HCT116 (cell line): ENCODE measurements around the gene HBG2. TPM values are rescaled to one million over a fixed set of nuclear protein-coding genes. Genes with fewer than 3 reads are reported as not detected.

ENCODE experiments used
- ATAC-seq: fragments of 200-7000 bp; cut with Tn5 transposase; 2 replicates; pipeline ENCODE4 v1.9.1; 2020; ENCODE audit warnings: mild to moderate bottlenecking, moderate library complexity
- BruUV-seq: library from RNA; stranded (reverse); fragments of 400-500 nt; replicated peaks from 2 replicates; lab custom pipeline; 2021; lab: Mats Ljungman, UMichigan
- CTCF ChIA-PET: fragments of 300-600 bp; sonication (Branson Sonifier 250); formaldehyde crosslinking; loops from one replicate; lab custom pipeline; 2021; ENCODE audit warnings: antibody characterized with exemption; lab: Charles Lee
- POLR2A ChIA-PET: fragments of 300-600, 350-600 bp; sonication (Branson Sonifier 250); formaldehyde crosslinking; loops from one replicate; lab custom pipeline; 2021; ENCODE audit warnings: antibody characterized with exemption; lab: Charles Lee
- RAD21 ChIA-PET, 2 experiments: fragments of 300-600 bp; sonication (Branson Sonifier 250); formaldehyde crosslinking; loops; one replicate each; lab custom pipeline; 2023; ENCODE audit warnings: low total read pairs in 2 of 2; ENCODE audit not compliant: uncharacterized antibody in 2 of 2, unreplicated experiment in 2 of 2, low non-redundant PET in 1 of 2; lab: Charles Lee
- DNase-seq: peaks from one replicate; pipeline ENCODE4 v3.0.0-alpha.2; 2010; ENCODE audit warnings: low read depth, low spot score
- H2AFZ ChIP-seq: fragments of 200-600 bp; shearing (Covaris generic), sonication (generic); 2 replicates; pipeline ENCODE4 v1.6.1; 2017; ENCODE audit warnings: low read depth, mixed run types, mixed read lengths, antibody characterized with exemption, low read length; ENCODE audit not compliant: poor library complexity, severe bottlenecking
- H3K27ac ChIP-seq: 2 replicates; pipeline ENCODE4 v1.5.1; 2012; ENCODE audit warnings: low read depth, low read length
- H3K27me3 ChIP-seq: fragments of 200-600 bp; sonication (generic); 2 replicates; pipeline ENCODE4 v1.6.1; 2016; ENCODE audit warnings: mixed run types, low read length, mixed read lengths; ENCODE audit not compliant: insufficient read depth
- H3K36me3 ChIP-seq, 2 experiments: fragments of 200-500 bp in 1 of 2; fragments of 200-600 bp in 1 of 2; sonication (Bioruptor generic) in 1 of 2; sonication (generic) in 1 of 2; 2 replicates each; pipeline versions ENCODE4 v1.5.1 to v1.6.1; 2014 to 2016; ENCODE audit warnings: low read length in 2 of 2, inconsistent platforms in 1 of 2, mixed read lengths in 1 of 2, mixed run types in 1 of 2; ENCODE audit not compliant: insufficient read depth in 2 of 2, control insufficient read depth in 1 of 2
- H3K4me1 ChIP-seq, 2 experiments: fragments of 200-600 bp in 1 of 2; sonication (generic) in 1 of 2; 2 replicates each; pipeline versions ENCODE4 v1.5.1 to v1.6.1; 2012 to 2017; ENCODE audit warnings: low read length in 2 of 2, inconsistent platforms in 1 of 2, mild to moderate bottlenecking in 1 of 2, mixed read lengths in 1 of 2, mixed run types in 1 of 2, moderate library complexity in 1 of 2; ENCODE audit not compliant: insufficient read depth in 2 of 2, control insufficient read depth in 1 of 2
- H3K4me2 ChIP-seq: fragments of 200-600 bp; sonication (generic); 2 replicates; pipeline ENCODE4 v1.6.1; 2017; ENCODE audit warnings: mixed run types, low read length, mixed read lengths
- H3K4me3 ChIP-seq, 2 experiments: fragments of 200-600 bp in 1 of 2; sonication (generic) in 1 of 2; replicated peaks in 1 of 2; 2 replicates each; pipeline ENCODE4 v1.5.1; 2011 to 2016; ENCODE audit warnings: low read length in 2 of 2, control low read depth in 1 of 2, low read depth in 1 of 2, mild to moderate bottlenecking in 1 of 2, mixed read lengths in 1 of 2, mixed run types in 1 of 2
- H3K79me2 ChIP-seq: fragments of 200-600 bp; sonication (generic); 2 replicates; pipeline ENCODE4 v1.6.1; 2017; ENCODE audit warnings: mild to moderate bottlenecking, mixed run types, low read length, moderate library complexity, mixed read lengths; ENCODE audit not compliant: insufficient read depth
- H3K9ac ChIP-seq: fragments of 200-600 bp; sonication (generic); 2 replicates; pipeline ENCODE4 v1.6.1; 2016; ENCODE audit warnings: low read length, mixed read lengths
- H3K9me2 ChIP-seq: fragments of 200-600 bp; sonication (generic), shearing (Covaris generic); 2 replicates; pipeline ENCODE4 v1.6.1; 2017; ENCODE audit warnings: mixed run types, mild to moderate bottlenecking, moderate library complexity; ENCODE audit not compliant: insufficient read depth
- H3K9me3 ChIP-seq, 2 experiments: fragments of 200-500 bp in 1 of 2; fragments of 200-600 bp in 1 of 2; sonication (Bioruptor generic) in 1 of 2; sonication (generic) in 1 of 2; 2 replicates each; pipeline ENCODE4 v1.6.1; 2014 to 2017; ENCODE audit warnings: low read length in 2 of 2, mixed read lengths in 2 of 2, inconsistent platforms in 1 of 2, low read depth in 1 of 2, mild to moderate bottlenecking in 1 of 2, mixed run types in 1 of 2, moderate library complexity in 1 of 2; ENCODE audit not compliant: control insufficient read depth in 1 of 2, insufficient read depth in 1 of 2
- H4K20me1 ChIP-seq: fragments of 200-600 bp; sonication (generic), shearing (Covaris generic); 2 replicates; pipeline ENCODE4 v1.6.1; 2017; ENCODE audit warnings: mixed run types, mild to moderate bottlenecking, moderate library complexity; ENCODE audit not compliant: insufficient read depth
- CEBPB ChIP-seq: IDR thresholded peaks from 2 replicates; pipeline ENCODE4 v1.6.1; 2012; ENCODE audit warnings: low read depth
- CTCF ChIP-seq, 3 experiments: fragments of 200-600 bp in 1 of 3; sonication (generic) in 1 of 3; IDR thresholded peaks in 2 of 3; conservative IDR thresholded peaks in 1 of 3; 2 replicates each; pipeline ENCODE4 v1.5.1; 2012 to 2017; ENCODE audit warnings: low read depth in 2 of 3, low read length in 2 of 3, antibody characterized with exemption in 1 of 3, borderline replicate concordance in 1 of 3, control low read depth in 1 of 3, mild to moderate bottlenecking in 1 of 3, mixed read lengths in 1 of 3, mixed run types in 1 of 3, moderate library complexity in 1 of 3; ENCODE audit not compliant: insufficient read depth in 1 of 3
- EGR1 ChIP-seq: IDR thresholded peaks from 2 replicates; pipeline ENCODE4 v1.6.1; 2012; ENCODE audit warnings: low read depth
- ELF1 ChIP-seq: IDR thresholded peaks from 2 replicates; pipeline ENCODE4 v1.6.1; 2012; ENCODE audit warnings: low read depth, borderline replicate concordance
- FOSL1 ChIP-seq: IDR thresholded peaks from 2 replicates; pipeline ENCODE4 v1.6.1; 2012; ENCODE audit warnings: low read depth
- POLR2AphosphoS5 ChIP-seq: IDR thresholded peaks from 2 replicates; pipeline ENCODE4 v1.6.1; 2011; ENCODE audit warnings: mild to moderate bottlenecking, low read depth, low read length, moderate library complexity
- REST ChIP-seq: IDR thresholded peaks from 2 replicates; pipeline ENCODE4 v1.6.1; 2012; ENCODE audit warnings: low read depth
- SIN3A ChIP-seq: IDR thresholded peaks from 2 replicates; pipeline ENCODE4 v1.6.1; 2012; ENCODE audit warnings: low read depth
- SRF ChIP-seq: IDR thresholded peaks from 2 replicates; pipeline ENCODE4 v1.6.1; 2012; ENCODE audit warnings: low read depth
- YY1 ChIP-seq: IDR thresholded peaks from 2 replicates; pipeline ENCODE4 v1.6.1; 2011; ENCODE audit warnings: low read length, low read depth, moderate library complexity, mild to moderate bottlenecking; ENCODE audit not compliant: insufficient replicate concordance; ENCODE audit errors: extremely low read depth
- ZBTB33 ChIP-seq: IDR thresholded peaks from 2 replicates; pipeline ENCODE4 v1.6.1; 2011; ENCODE audit warnings: mild to moderate bottlenecking, low read length, moderate library complexity; ENCODE audit not compliant: insufficient replicate concordance; ENCODE audit errors: extremely low read depth
- ZFX ChIP-seq: fragments of 450-650 bp; IDR thresholded peaks from 2 replicates; pipeline ENCODE4 v1.6.1; 2017
- intact Hi-C: fragments of 100-400 bp; cut with micrococcal nuclease; formaldehyde crosslinking; loops from 2 replicates; pipeline ENCODE4 v1.10.0; 2022
- total RNA-seq: library from RNA; stranded (reverse); gene quantifications from one replicate; pipeline ENCODE4 v1.2.1, GENCODE V29; 2021; ENCODE audit not compliant: unreplicated experiment

The HBG2 gene
- total RNA-seq, 1 experiment from 2014 or later, result 48.1 TPM

- H3K9me3 ChIP-seq, result no peaks in the 10 kb centered on the region
- BruUV-seq, result no TSS peak
- no peak overlapping the region for H3K4me3 ChIP-seq
- DNase-seq, result no peak
- H4K20me1 ChIP-seq, result no peaks in the 10 kb centered on the region
- no peaks in the 10 kb centered on the region for H3K4me1 ChIP-seq
- no peak overlapping the region for H3K27ac ChIP-seq
- no peaks in the 10 kb centered on the region for H3K36me3 ChIP-seq
- H3K9ac ChIP-seq, result no peak overlapping the region
- H3K79me2 ChIP-seq, result no peaks in the 10 kb centered on the region
- POLR2A ChIA-PET, result no interaction called here
- TF ChIP-seq REST, result no peak
- TF ChIP-seq ZBTB33, result no peak
- TF ChIP-seq SRF, result no peak
- no peak for TF ChIP-seq EGR1
- TF ChIP-seq CEBPB, result no peak
- TF ChIP-seq FOSL1, result no peak
- no peak for TF ChIP-seq YY1
- no peak for TF ChIP-seq CTCF (IDR thresholded peaks at IDR 0.05 in 2 of 3, conservative IDR thresholded peaks at IDR 0.05 in 1 of 3; ENCODE audit: borderline replicate concordance in 1 of 3, insufficient read depth in 1 of 3, low read depth in 2 of 3, low read length in 2 of 3)
- no peak for TF ChIP-seq SIN3A
- TF ChIP-seq POLR2AphosphoS5, result no peak
- TF ChIP-seq ELF1, result no peak
- no peak for TF ChIP-seq ZFX
- no peak for ATAC-seq
- RAD21 ChIA-PET, result no interaction called here
- no peak overlapping the region for H3K4me2 ChIP-seq
- CTCF ChIA-PET, result no interaction called here
- H2AFZ ChIP-seq, result no peak overlapping the region
- no peaks in the 10 kb centered on the region for H3K9me2 ChIP-seq
- H3K27me3 ChIP-seq, result peaks cover 78% of the 10 kb centered on the region
- intact Hi-C loops, result no loop called here
Measured at GRCh38 chr11:5242208-5242607, 12.4 kb downstream of the HBG2 start.
